ENCODE data around the gene PAN2.

- TF ChIP-seq POLR2AphosphoS5 (IDR thresholded peaks at IDR 0.05; ENCODE audit: low read depth, low read length) = no peak
- TF ChIP-seq CTCF (IDR thresholded peaks at IDR 0.05) = no peak
- no peak for TF ChIP-seq REST (IDR thresholded peaks at IDR 0.05; ENCODE audit: insufficient read depth in 1 of 2, low read depth in 2 of 2, low read length in 1 of 2)
- TF ChIP-seq TCF7L2 (IDR thresholded peaks at IDR 0.05; ENCODE audit: low read depth, low read length) = no peak
- TF ChIP-seq SIN3A (IDR thresholded peaks at IDR 0.05; ENCODE audit: borderline replicate concordance, insufficient read depth, low read depth, low read length) = no peak
Measured at GRCh38 chr12:56293795-56294194, 40.0 kb downstream of the PAN2 start.
